H1 (cell line): ENCODE measurements around the gene ADO. TPM values are rescaled to one million over a fixed set of nuclear protein-coding genes. Genes with fewer than 3 reads are reported as not detected.

ENCODE experiments used
- CTCF ChIA-PET: fragments of 300-600 bp; sonication (Branson Sonifier 250); formaldehyde crosslinking; loops from one replicate; lab custom pipeline; 2021; ENCODE audit not compliant: partially characterized antibody; lab: Charles Lee
- POLR2A ChIA-PET: fragments of 300-600 bp; sonication (Branson Sonifier 250); formaldehyde crosslinking; loops from one replicate; lab custom pipeline; 2021; ENCODE audit warnings: inconsistent platforms; ENCODE audit not compliant: partially characterized antibody; lab: Charles Lee
- DNase-seq, 2 experiments: peaks; one replicate each; pipeline versions ENCODE4 v3.0.0 to v3.0.0-alpha.2; 2010 to 2022; ENCODE audit warnings: low spot score in 2 of 2, low read depth in 1 of 2, mixed read lengths in 1 of 2
- FAIRE-seq: peaks from 2 replicates; lab custom pipeline; 2011; peaks lifted over from hg19 to GRCh38; lab: Jason Lieb, UNC
- H2AFZ ChIP-seq: 2 replicates; pipeline ENCODE4 v1.8.1; 2012; ENCODE audit warnings: low read length, inconsistent platforms
- H2AK5ac ChIP-seq: 2 replicates; pipeline ENCODE4 v1.6.1; 2013; ENCODE audit warnings: low read depth, low read length
- H2BK120ac ChIP-seq: replicated peaks from 2 replicates; pipeline ENCODE3; 2013; ENCODE audit warnings: low read depth, low read length, inconsistent platforms
- H2BK12ac ChIP-seq: 2 replicates; pipeline ENCODE4 v1.6.1; 2013; ENCODE audit warnings: low read depth, low read length
- H2BK15ac ChIP-seq: 2 replicates; pipeline ENCODE4 v1.6.1; 2013; ENCODE audit warnings: low read length
- H2BK20ac ChIP-seq: 2 replicates; pipeline ENCODE4 v1.6.1; 2013; ENCODE audit warnings: low read length
- H2BK5ac ChIP-seq: 2 replicates; pipeline ENCODE4 v1.6.1; 2013; ENCODE audit warnings: low read depth, low read length
- H3K14ac ChIP-seq: 2 replicates; pipeline ENCODE4 v1.6.1; 2013; ENCODE audit warnings: inconsistent platforms; ENCODE audit not compliant: insufficient read length
- H3K18ac ChIP-seq: 2 replicates; pipeline ENCODE4 v1.6.1; 2013; ENCODE audit warnings: low read length; ENCODE audit errors: extremely low read depth
- H3K23ac ChIP-seq: 2 replicates; pipeline ENCODE4 v1.6.1; 2013; ENCODE audit warnings: inconsistent platforms; ENCODE audit not compliant: insufficient read length
- H3K23me2 ChIP-seq: 2 replicates; pipeline ENCODE4 v1.6.1; 2013; ENCODE audit warnings: low read depth, low read length
- H3K27ac ChIP-seq: 2 replicates; pipeline ENCODE4 v1.6.1; 2011; ENCODE audit warnings: low read depth, low read length, inconsistent platforms
- H3K27me3 ChIP-seq, 4 experiments: replicated peaks in 1 of 4; 1 replicate in 1 of 4; 2 replicates in 3 of 4; pipeline versions ENCODE4 v1.6.1 to v1.8.1; 2011 to 2013; ENCODE audit warnings: low read length in 3 of 4, mild to moderate bottlenecking in 3 of 4, inconsistent platforms in 2 of 4, mixed read lengths in 2 of 4, moderate library complexity in 1 of 4; ENCODE audit not compliant: control insufficient read depth in 3 of 4, insufficient read depth in 3 of 4; ENCODE audit errors: extremely low read depth in 1 of 4
- H3K36me3 ChIP-seq, 4 experiments: 2 replicates each; pipeline versions ENCODE4 v1.6.1 to v1.8.1; 2011 to 2013; ENCODE audit warnings: mild to moderate bottlenecking in 4 of 4, low read length in 3 of 4, moderate library complexity in 2 of 4, control low read depth in 1 of 4, inconsistent platforms in 1 of 4; ENCODE audit not compliant: insufficient read depth in 4 of 4, control insufficient read depth in 2 of 4
- H3K4ac ChIP-seq: replicated peaks from 2 replicates; pipeline ENCODE3; 2013; ENCODE audit warnings: low read length, low read depth, mixed read lengths, inconsistent platforms; ENCODE audit not compliant: insufficient read length
- H3K4me1 ChIP-seq, 4 experiments: replicated peaks in 1 of 4; 1 replicate in 1 of 4; 2 replicates in 3 of 4; pipeline versions ENCODE4 v1.6.1 to v1.8.1; 2011 to 2013; ENCODE audit warnings: low read length in 3 of 4, inconsistent platforms in 2 of 4, mixed read lengths in 1 of 4; ENCODE audit not compliant: insufficient read depth in 4 of 4, control insufficient read depth in 3 of 4
- H3K4me2 ChIP-seq, 2 experiments: 2 replicates each; pipeline versions ENCODE4 v1.6.1 to v1.8.1; 2011 to 2013; ENCODE audit warnings: low read depth in 2 of 2, low read length in 2 of 2, control low read depth in 1 of 2, inconsistent platforms in 1 of 2, mild to moderate bottlenecking in 1 of 2; ENCODE audit not compliant: insufficient read depth in 1 of 2
- H3K4me3 ChIP-seq, 4 experiments: fragments of 200-600, 300-600 bp in 1 of 4; sonication (generic), shearing (Covaris generic), sonication (Bioruptor Twin) in 1 of 4; 2 replicates each; pipeline versions ENCODE4 v1.5.1 to v1.8.1; 2011 to 2016; ENCODE audit warnings: low read length in 4 of 4, low read depth in 3 of 4, control low read depth in 2 of 4, inconsistent platforms in 2 of 4, mild to moderate bottlenecking in 2 of 4, mixed read lengths in 1 of 4, moderate library complexity in 1 of 4; ENCODE audit not compliant: insufficient read depth in 2 of 4; ENCODE audit errors: extremely low read depth in 1 of 4
- H3K56ac ChIP-seq: replicated peaks from 2 replicates; pipeline ENCODE3; 2013; ENCODE audit warnings: low read depth, mild to moderate bottlenecking, mixed read lengths, low read length, inconsistent platforms; ENCODE audit not compliant: insufficient read length
- H3K79me1 ChIP-seq: 2 replicates; pipeline ENCODE4 v1.6.1; 2013; ENCODE audit warnings: low read depth, low read length, control low read depth
- H3K79me2 ChIP-seq, 2 experiments: 2 replicates each; pipeline versions ENCODE4 v1.6.1 to v1.8.1; 2012 to 2013; ENCODE audit warnings: low read length in 2 of 2, mild to moderate bottlenecking in 2 of 2, inconsistent platforms in 1 of 2; ENCODE audit not compliant: insufficient read depth in 2 of 2, control insufficient read depth in 1 of 2
- H3K9ac ChIP-seq, 4 experiments: replicated peaks in 1 of 4; 1 replicate in 1 of 4; 2 replicates in 3 of 4; pipeline versions ENCODE4 v1.6.1 to v1.8.1; 2011 to 2013; ENCODE audit warnings: low read depth in 3 of 4, low read length in 3 of 4, control low read depth in 2 of 4, mild to moderate bottlenecking in 2 of 4, moderate library complexity in 2 of 4, inconsistent platforms in 1 of 4; ENCODE audit errors: extremely low read depth in 1 of 4
- H3K9me3 ChIP-seq, 2 experiments: 2 replicates each; pipeline versions ENCODE4 v1.6.1 to v1.8.1; 2012 to 2013; ENCODE audit warnings: mild to moderate bottlenecking in 2 of 2, moderate library complexity in 2 of 2, control low read depth in 1 of 2, inconsistent platforms in 1 of 2, low read depth in 1 of 2, low read length in 1 of 2, mixed read lengths in 1 of 2; ENCODE audit not compliant: insufficient read depth in 2 of 2
- H4K20me1 ChIP-seq, 2 experiments: replicated peaks in 1 of 2; 2 replicates each; pipeline versions ENCODE3 to v1.8.1; 2011 to 2013; ENCODE audit warnings: inconsistent platforms in 2 of 2, low read length in 2 of 2, mild to moderate bottlenecking in 1 of 2; ENCODE audit not compliant: insufficient read depth in 2 of 2, control insufficient read depth in 1 of 2
- H4K5ac ChIP-seq: 2 replicates; pipeline ENCODE4 v1.6.1; 2013; ENCODE audit warnings: low read length, low read depth, mixed read lengths, inconsistent platforms; ENCODE audit not compliant: insufficient read length
- H4K8ac ChIP-seq: 2 replicates; pipeline ENCODE4 v1.8.0; 2013; ENCODE audit warnings: mild to moderate bottlenecking, moderate library complexity, low read length, inconsistent platforms; ENCODE audit not compliant: insufficient read depth; ENCODE audit errors: extremely low read depth
- H4K91ac ChIP-seq: replicated peaks from 2 replicates; pipeline ENCODE3; 2013; ENCODE audit warnings: low read length, mixed read lengths, inconsistent platforms; ENCODE audit not compliant: insufficient read length
- BCL11A ChIP-seq, 2 experiments: IDR thresholded peaks; one replicate each; pipeline ENCODE4 v1.6.1; 2011; ENCODE audit warnings: low read depth in 2 of 2, low read length in 2 of 2, mild to moderate bottlenecking in 2 of 2
- CBX8 ChIP-seq: fragments of 300-800, 300-1000 bp; sonication (generic); IDR thresholded peaks from 2 replicates; pipeline ENCODE4 v1.7.1; 2016; ENCODE audit warnings: low read depth, low read length, borderline replicate concordance
- CHD2 ChIP-seq: IDR thresholded peaks from 2 replicates; pipeline ENCODE4 v1.6.1; 2012; ENCODE audit warnings: low read length, improper control_type of control experiment
- EP300 ChIP-seq, 2 experiments: IDR thresholded peaks; 1 replicate in 1 of 2; 2 replicates in 1 of 2; pipeline ENCODE4 v1.6.1; 2011 to 2012; ENCODE audit warnings: low read depth in 2 of 2, low read length in 2 of 2, mild to moderate bottlenecking in 2 of 2, borderline replicate concordance in 1 of 2, inconsistent platforms in 1 of 2, moderate library complexity in 1 of 2
- MAFK ChIP-seq: IDR thresholded peaks from 2 replicates; pipeline ENCODE4 v1.6.1; 2012; ENCODE audit warnings: low read depth, mild to moderate bottlenecking, improper control_type of control experiment, low read length
- RAD21 ChIP-seq, 2 experiments: IDR thresholded peaks in 1 of 2; conservative IDR thresholded peaks in 1 of 2; 2 replicates each; pipeline ENCODE4 v1.6.1; 2011; ENCODE audit warnings: low read depth in 2 of 2, low read length in 2 of 2, improper control_type of control experiment in 1 of 2, inconsistent platforms in 1 of 2, mild to moderate bottlenecking in 1 of 2, moderate library complexity in 1 of 2
- RFX5 ChIP-seq: IDR thresholded peaks from 2 replicates; pipeline ENCODE4 v1.6.1; 2011; ENCODE audit warnings: low read depth, low read length, improper control_type of control experiment, borderline replicate concordance
- SRF ChIP-seq: IDR thresholded peaks from 2 replicates; pipeline ENCODE4 v1.6.1; 2011; ENCODE audit warnings: mild to moderate bottlenecking, low read depth, low read length, moderate library complexity
- WGBS, 2 experiments: shearing (Covaris generic) in 1 of 2; methylation state at CpG; one replicate each; pipeline versions ENCODE4 v1.1.6 to v1.1.7; 2013 to 2015; ENCODE audit warnings: low lambda C conversion rate in 2 of 2, mixed read lengths in 2 of 2, inconsistent platforms in 1 of 2, low coverage in 1 of 2, missing lambda C conversion rate in 1 of 2; ENCODE audit not compliant: insufficient replicate concordance in 2 of 2, insufficient coverage in 1 of 2, insufficient read length in 1 of 2; ENCODE audit errors: extremely low coverage in 1 of 2, missing lambda C conversion rate in 1 of 2; 5-methylcytosine and 5-hydroxymethylcytosine counted together
- polyA plus RNA-seq, 7 experiments: library from polyadenylated mRNA; depleted of rRNA in 3 of 7; stranded (reverse) in 5 of 7; unstranded in 2 of 7; fragments of >200 nt in 5 of 7; fragments of 200-250 nt in 2 of 7; gene quantifications; 1 replicate in 5 of 7; 2 replicates in 1 of 7; 4 replicates in 1 of 7; pipeline versions ENCODE4 v1.2.1 to v1.2.3, GENCODE V29; 2011 to 2013; ENCODE audit warnings: missing spikeins in 2 of 7, mixed read lengths in 2 of 7
- total RNA-seq: library from RNA; stranded (reverse); fragmentation: NEBNext Ultra II Directional; extraction: Animal tissue kit (Norgen Biotek cat#: 25700); gene quantifications from 2 replicates; pipeline ENCODE4 v1.2.1, GENCODE V29; 2021

The ADO gene
- total and polyA plus RNA-seq, 2 of the 8 experiments (the other 6 are each of a cell fraction or from before 2014, with no cell fraction given), result 18.7 to 27.9 TPM

DNA sequence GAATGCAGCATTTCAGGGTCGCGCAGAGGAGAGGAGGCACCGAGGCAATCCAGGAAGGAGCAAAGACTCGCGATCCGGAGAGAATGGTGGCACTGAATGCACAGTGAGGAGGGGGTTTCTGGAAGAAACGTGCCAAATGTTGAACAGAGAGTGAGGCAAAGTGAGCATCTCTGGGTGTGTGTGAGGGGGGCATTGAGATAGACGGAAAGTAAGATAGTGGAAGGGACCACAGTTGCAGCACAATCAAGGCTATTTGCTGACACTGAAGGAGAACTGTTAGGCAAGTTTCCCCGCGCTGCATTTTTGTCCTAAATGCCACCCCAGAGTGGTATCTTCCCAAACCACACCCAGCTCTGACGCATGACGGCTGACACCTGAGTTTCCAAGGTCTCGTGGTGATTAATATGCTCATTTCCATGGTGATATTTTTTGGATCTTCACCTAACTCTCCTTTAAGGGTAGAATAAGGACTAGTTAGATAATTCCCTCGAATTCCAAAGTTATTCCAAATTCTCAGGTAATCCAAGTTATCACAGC lies 14.4 kb upstream of the ADO start:
- Histone ChIP-seq H2BK20ac (no peak overlapping the region), H3K79me1 (no peaks in the 10 kb centered on the region), H3K4me1 (no peaks in the 10 kb centered on the region), H3K56ac (no peak overlapping the region), H4K5ac (no peak overlapping the region), H4K91ac (no peak overlapping the region), H3K4me3 (no peak overlapping the region), H4K20me1 (no peaks in the 10 kb centered on the region), H3K9ac (no peak overlapping the region), H2AFZ (peak overlapping the region; percentile 81; the same call in 1 of the 2 replicates), H2BK15ac (no peak overlapping the region), H2AK5ac (no peak overlapping the region), H3K79me2 (no peaks in the 10 kb centered on the region), H4K8ac (no peak overlapping the region), H2BK12ac (no peak overlapping the region), H2BK120ac (no peak overlapping the region), H3K27me3 (no peaks in the 10 kb centered on the region), H3K9me3 (no peaks in the 10 kb centered on the region), H3K36me3 (no peaks in the 10 kb centered on the region), H3K23ac (no peak overlapping the region), H3K14ac (no peak overlapping the region), H3K18ac (no peak overlapping the region), H3K27ac (no peak overlapping the region), H3K4ac (no peak overlapping the region), H2BK5ac (no peak overlapping the region), H3K23me2 (no peaks in the 10 kb centered on the region), H3K4me2 (no peak overlapping the region)
- TF ChIP-seq BCL11A (IDR thresholded peaks at IDR 0.05; ENCODE audit: low read depth in 2 of 2, low read length in 2 of 2), result no peak
- no peak for TF ChIP-seq EP300 (IDR thresholded peaks at IDR 0.05; ENCODE audit: borderline replicate concordance in 1 of 2, low read depth in 2 of 2, low read length in 2 of 2)
- TF ChIP-seq CBX8, result no peak
- TF ChIP-seq RAD21 (IDR thresholded peaks at IDR 0.05 in 1 of 2, conservative IDR thresholded peaks at IDR 0.05 in 1 of 2; ENCODE audit: low read depth in 2 of 2, low read length in 2 of 2), result no peak
- no peak for TF ChIP-seq SRF
- no peak for TF ChIP-seq MAFK
- TF ChIP-seq RFX5, result no peak
- no peak for TF ChIP-seq CHD2
- FAIRE-seq (no peak), DNase-seq (no peak)
- ChIA-PET CTCF (interaction anchor here (1.0 to 2.1 kb wide), 3 partner anchors 10 to 29 kb away, joined by 3 to 6 read pairs (median 3); no protein-coding TSS in a partner anchor), POLR2A (interaction anchor here (0.9 kb wide), 1 partner anchor 14 kb away, joined by 3 read pairs; no protein-coding TSS in a partner anchor)
- WGBS, 2 experiments, result 83% methylated on average over 14 of the region's 14 CpGs; no CpG with 5 or more reads in 1 of the 2 experiments
